CD14-positive monocyte (primary cell): ENCODE results near the gene ABCG5. TPM values are rescaled to one million over a fixed set of nuclear protein-coding genes. Genes with fewer than 3 reads are reported as not detected.

Experiments
- DNase-seq, 3 donors: peaks; one replicate each; pipeline ENCODE4 v3.0.0-alpha.2; 2011 to 2022
- H2AFZ ChIP-seq: 2 replicates; pipeline ENCODE4 v1.6.0; 2012; ENCODE audit warnings: mild to moderate bottlenecking, low read depth, low read length, inconsistent platforms; ENCODE audit not compliant: insufficient read depth, poor library complexity, severe bottlenecking
- H3K27ac ChIP-seq, 2 donors: 1 replicate in 1 of 2; 2 replicates in 1 of 2; pipeline ENCODE4 v1.5.1; 2012 to 2013; ENCODE audit warnings: low read length in 2 of 2, control low read depth in 1 of 2, inconsistent platforms in 1 of 2, low read depth in 1 of 2, mild to moderate bottlenecking in 1 of 2
- H3K27me3 ChIP-seq, 2 donors: one replicate each; pipeline versions ENCODE4 v1.6.0 to v1.6.1; 2011 to 2013; ENCODE audit warnings: low read length in 2 of 2; ENCODE audit not compliant: control insufficient read depth in 2 of 2, insufficient read depth in 2 of 2
- H3K36me3 ChIP-seq, 2 donors: replicated peaks in 1 of 2; 1 replicate in 1 of 2; 2 replicates in 1 of 2; pipeline versions ENCODE4 v1.5.1 to v1.6.1; 2012 to 2013; ENCODE audit warnings: low read length in 2 of 2, control low read depth in 1 of 2, inconsistent platforms in 1 of 2, mild to moderate bottlenecking in 1 of 2; ENCODE audit not compliant: insufficient read depth in 2 of 2, control insufficient read depth in 1 of 2
- H3K4me1 ChIP-seq, 2 donors: 1 replicate in 1 of 2; 2 replicates in 1 of 2; pipeline versions ENCODE4 v1.5.1 to v1.6.1; 2012 to 2013; ENCODE audit warnings: low read length in 2 of 2, control low read depth in 1 of 2, inconsistent platforms in 1 of 2, mild to moderate bottlenecking in 1 of 2, moderate library complexity in 1 of 2; ENCODE audit not compliant: insufficient read depth in 2 of 2, control insufficient read depth in 1 of 2
- H3K4me2 ChIP-seq: replicated peaks from 2 replicates; pipeline ENCODE3; 2012; ENCODE audit warnings: low read length, moderate library complexity, mild to moderate bottlenecking; ENCODE audit not compliant: poor library complexity, severe bottlenecking; ENCODE audit errors: extremely low read depth
- H3K4me3 ChIP-seq, 3 experiments: fragments of 200-600 bp in 1 of 3; sonication (generic) in 1 of 3; replicated peaks in 1 of 3; 1 replicate in 2 of 3; 2 replicates in 1 of 3; pipeline ENCODE4 v1.5.1; 2011 to 2013; ENCODE audit warnings: low read length in 3 of 3, mild to moderate bottlenecking in 3 of 3, control low read depth in 2 of 3, low read depth in 2 of 3, inconsistent platforms in 1 of 3, moderate library complexity in 1 of 3
- H3K79me2 ChIP-seq: 2 replicates; pipeline ENCODE4 v1.6.0; 2012; ENCODE audit warnings: mild to moderate bottlenecking, control low read depth, inconsistent platforms, low read length, moderate library complexity; ENCODE audit not compliant: insufficient read depth
- H3K9ac ChIP-seq: 2 replicates; pipeline ENCODE4 v1.6.0; 2017; ENCODE audit warnings: low read length, mild to moderate bottlenecking; ENCODE audit not compliant: insufficient read depth, poor library complexity, severe bottlenecking
- H3K9me3 ChIP-seq, 2 donors: replicated peaks in 1 of 2; 1 replicate in 1 of 2; 2 replicates in 1 of 2; pipeline versions ENCODE4 v1.5.1 to v1.6.1; 2012 to 2013; ENCODE audit warnings: low read length in 2 of 2, control low read depth in 1 of 2; ENCODE audit not compliant: control insufficient read depth in 1 of 2, insufficient read depth in 1 of 2
- H4K20me1 ChIP-seq: 2 replicates; pipeline ENCODE4 v1.6.0; 2012; ENCODE audit warnings: mild to moderate bottlenecking, low read length, control low read depth, moderate library complexity; ENCODE audit not compliant: insufficient read depth
- H3K27ac Mint-ChIP-seq, 7 donors: one replicate each; pipeline ENCODE4 v1.8.0; 2020; ENCODE audit warnings: mild to moderate bottlenecking in 7 of 7, mixed read lengths in 7 of 7, moderate library complexity in 6 of 7, inconsistent platforms in 2 of 7
- H3K27me3 Mint-ChIP-seq, 3 donors: one replicate each; pipeline ENCODE4 v1.8.0; 2021 to 2022; ENCODE audit warnings: low read depth in 3 of 3, mild to moderate bottlenecking in 3 of 3, mixed read lengths in 3 of 3, moderate library complexity in 3 of 3, inconsistent platforms in 1 of 3
- H3K36me3 Mint-ChIP-seq, 2 donors: one replicate each; pipeline ENCODE4 v1.8.0; 2020; ENCODE audit warnings: mixed read lengths in 2 of 2, inconsistent platforms in 1 of 2, mild to moderate bottlenecking in 1 of 2
- H3K4me1 Mint-ChIP-seq: one replicate; pipeline ENCODE4 v1.8.0; 2020; ENCODE audit warnings: mild to moderate bottlenecking, mixed read lengths
- H3K4me3 Mint-ChIP-seq, 2 donors: one replicate each; pipeline ENCODE4 v1.8.0; 2020; ENCODE audit warnings: mild to moderate bottlenecking in 2 of 2, mixed read lengths in 2 of 2, moderate library complexity in 1 of 2
- H3K9me3 Mint-ChIP-seq, 7 donors: one replicate each; pipeline ENCODE4 v1.8.0; 2020 to 2022; ENCODE audit warnings: mixed read lengths in 7 of 7, mild to moderate bottlenecking in 6 of 7, moderate library complexity in 6 of 7, inconsistent platforms in 2 of 7
- CTCF ChIP-seq: fragments of 200-600 bp; IDR thresholded peaks from one replicate; pipeline ENCODE4 v1.8.0; 2022; ENCODE audit warnings: antibody characterized with exemption, mild to moderate bottlenecking
- WGBS: methylation state at CpG from one replicate; pipeline ENCODE4 v1.1.5; 2013; ENCODE audit warnings: missing lambda C conversion rate; ENCODE audit not compliant: insufficient coverage; 5-methylcytosine and 5-hydroxymethylcytosine counted together
- intact Hi-C, 2 donors: fragments of 100-400 bp; cut with micrococcal nuclease; formaldehyde crosslinking; loops; one replicate each; pipeline versions ENCODE4 v1.15.0 to v1.15.1; 2023
- polyA plus RNA-seq, 3 donors: library from polyadenylated mRNA; depleted of rRNA in 1 of 3; unstranded in 2 of 3; stranded (reverse) in 1 of 3; fragments of 300-500 nt in 2 of 3; fragments of >200 nt in 1 of 3; fragmentation: Illumina TruSeq in 2 of 3; gene quantifications; 1 replicate in 2 of 3; 2 replicates in 1 of 3; pipeline ENCODE4 v1.2.3, GENCODE V29; 2012 to 2021

ABCG5 gene
- polyA plus RNA-seq, 3 donors: not detected

- TF ChIP-seq CTCF: no peak
- Mint-ChIP-seq H3K27ac (no peak overlapping the region), H3K9me3 (no peaks in the 10 kb centered on the region), H3K4me1 (peaks cover 10% of the 10 kb centered on the region), H3K36me3 (no peaks in the 10 kb centered on the region), H3K27me3 (peaks cover 0 to 2% (median 0%) of the 10 kb centered on the region in 3 donors), H3K4me3 (no peak overlapping the region)
- WGBS: 100% methylated on average over 2 of the region's 8 CpGs
- Histone ChIP-seq H3K4me1 (peaks cover 7 to 10% of the 10 kb centered on the region in 2 donors), H3K4me3 (no peak overlapping the region), H3K9ac (no peak overlapping the region), H3K36me3 (no peaks in the 10 kb centered on the region), H3K27ac (no peak overlapping the region), H3K4me2 (no peak overlapping the region), H4K20me1 (no peaks in the 10 kb centered on the region), H3K79me2 (no peaks in the 10 kb centered on the region), H2AFZ (no peak overlapping the region), H3K27me3 (no peaks in the 10 kb centered on the region), H3K9me3 (no peaks in the 10 kb centered on the region)
- intact Hi-C loops: loop anchor here in 1 of 2 donors (10.0 kb wide), 1 partner anchor 217 kb away; the partner anchor contains the start of gene LRPPRC
- no peak for DNase-seq
These were observed 60.4 kb downstream of the ABCG5 start for GRCh38 chr2:43778233-43778632.

- no peak overlapping the region for H3K4me3 Mint-ChIP-seq
- Histone ChIP-seq H3K4me3 (no peak overlapping the region), H3K9ac (no peak overlapping the region), H2AFZ (no peak overlapping the region), H3K4me2 (no peak overlapping the region), H4K20me1 (no peaks in the 10 kb centered on the region), H3K9me3 (no peaks in the 10 kb centered on the region), H3K4me1 (peaks cover 7 to 10% of the 10 kb centered on the region in 2 donors), H3K36me3 (no peaks in the 10 kb centered on the region), H3K27ac (no peak overlapping the region), H3K27me3 (no peaks in the 10 kb centered on the region), H3K79me2 (no peaks in the 10 kb centered on the region)
- no peaks in the 10 kb centered on the region for H3K9me3 Mint-ChIP-seq
- DNase-seq: no peak
- no peaks in the 10 kb centered on the region for H3K36me3 Mint-ChIP-seq
- peaks cover 0 to 2% (median 0%) of the 10 kb centered on the region in 3 donors for H3K27me3 Mint-ChIP-seq
- TF ChIP-seq CTCF: no peak
- peaks cover 10% of the 10 kb centered on the region for H3K4me1 Mint-ChIP-seq
- no peak overlapping the region for H3K27ac Mint-ChIP-seq
- WGBS: 89% methylated on average over 3 of the region's 8 CpGs
- intact Hi-C loops: loop anchor here in 1 of 2 donors (10.0 kb wide), 1 partner anchor 217 kb away; the partner anchor contains the start of gene LRPPRC
These were observed 61.2 kb downstream of the ABCG5 start for GRCh38 chr2:43777306-43777926.
